Chondrocyte (in vitro differentiated cells): ENCODE results near the gene LEAP2. TPM values are rescaled to one million over a fixed set of nuclear protein-coding genes. Genes with fewer than 3 reads are reported as not detected.

Experiments used
- DNase-seq: peaks from one replicate; pipeline ENCODE4 v3.0.0; 2021; ENCODE audit warnings: mixed read lengths, low spot score
- H3K27ac Mint-ChIP-seq: one replicate; pipeline ENCODE4 v1.8.0; 2021; ENCODE audit warnings: mild to moderate bottlenecking, moderate library complexity, mixed read lengths; ENCODE audit not compliant: unreplicated experiment
- H3K27me3 Mint-ChIP-seq: 2 replicates; pipeline ENCODE4 v1.8.0; 2021; ENCODE audit warnings: low read depth, mixed read lengths
- H3K36me3 Mint-ChIP-seq: 2 replicates; pipeline ENCODE4 v1.8.0; 2021; ENCODE audit warnings: low read depth, mixed read lengths
- H3K4me1 Mint-ChIP-seq: 2 replicates; pipeline ENCODE4 v1.8.0; 2021; ENCODE audit warnings: low read depth, mild to moderate bottlenecking, mixed read lengths
- H3K4me3 Mint-ChIP-seq: one replicate; pipeline ENCODE4 v1.8.0; 2021; ENCODE audit warnings: mild to moderate bottlenecking, moderate library complexity, mixed read lengths; ENCODE audit not compliant: unreplicated experiment
- H3K9me3 Mint-ChIP-seq: 2 replicates; pipeline ENCODE4 v1.8.0; 2021; ENCODE audit warnings: low read depth, mixed read lengths
- CTCF ChIP-seq: fragments of 200-600 bp; sonication (generic); IDR thresholded peaks from 2 replicates; pipeline ENCODE4 v1.5.0; 2021; ENCODE audit warnings: antibody characterized with exemption, mild to moderate bottlenecking, moderate library complexity
- total RNA-seq: library from RNA; stranded (reverse); gene quantifications from 3 replicates; pipeline ENCODE4 v1.2.1, GENCODE V29; 2021

Gene LEAP2
- total RNA-seq, 1 donor from 2014 or later = 0.35 TPM

GRCh38 chr5:132827943-132828673 is 45.4 kb upstream of the LEAP2 start:
- H3K36me3 Mint-ChIP-seq = no peaks in the 10 kb centered on the region
- no peak for TF ChIP-seq CTCF
- H3K4me1 Mint-ChIP-seq = peaks cover 14% of the 10 kb centered on the region
- DNase-seq = no peak
- no peak overlapping the region for H3K4me3 Mint-ChIP-seq
- H3K27me3 Mint-ChIP-seq = no peaks in the 10 kb centered on the region
- H3K9me3 Mint-ChIP-seq = no peaks in the 10 kb centered on the region
- H3K27ac Mint-ChIP-seq = no peak overlapping the region

DNA sequence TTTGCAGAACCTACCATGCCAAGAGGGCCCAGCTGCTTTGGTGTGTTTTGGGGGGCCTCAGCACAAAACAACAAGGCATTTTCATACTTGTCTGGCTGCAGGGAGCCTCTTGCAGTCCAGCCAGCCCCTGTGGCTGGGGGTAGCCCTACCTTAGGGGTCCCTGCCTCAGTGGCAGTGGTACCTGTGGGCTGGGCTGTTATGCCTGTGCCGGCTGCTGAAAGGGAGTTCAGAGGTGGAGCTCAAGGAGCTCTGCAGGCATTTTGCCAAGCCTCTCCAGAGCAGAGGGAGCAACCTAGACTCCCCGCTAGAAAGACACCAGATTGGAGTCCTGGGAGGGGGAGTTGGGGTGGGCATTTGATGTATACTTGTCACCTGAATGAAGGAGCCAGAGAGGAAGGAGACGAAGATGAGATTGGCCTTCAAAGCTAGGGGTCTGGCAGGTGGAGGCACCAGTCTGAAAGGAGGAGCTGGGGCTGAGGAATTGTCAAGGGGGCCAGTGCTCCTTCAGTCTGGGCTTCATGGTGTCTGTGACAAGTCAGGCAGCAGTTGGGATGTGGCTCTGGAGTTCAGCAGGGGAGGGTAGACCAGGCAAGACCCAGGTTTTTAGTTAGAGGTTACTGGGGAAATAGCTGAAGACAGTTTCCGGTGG is 44.5 kb upstream of the LEAP2 start:
- H3K36me3 Mint-ChIP-seq = no peaks in the 10 kb centered on the region
- H3K27me3 Mint-ChIP-seq = no peaks in the 10 kb centered on the region
- H3K4me1 Mint-ChIP-seq = peaks cover 14% of the 10 kb centered on the region
- H3K9me3 Mint-ChIP-seq = no peaks in the 10 kb centered on the region
- no peak for DNase-seq
- H3K4me3 Mint-ChIP-seq = peak overlapping the region; percentile 86
- no peak for TF ChIP-seq CTCF
- H3K27ac Mint-ChIP-seq = no peak overlapping the region

GRCh38 chr5:132829742-132830435 is 43.6 kb upstream of the LEAP2 start:
- no peak for DNase-seq
- Mint-ChIP-seq H3K27ac (peak overlapping the region; percentile 71), H3K4me3 (peak overlapping the region; percentile 86), H3K9me3 (no peaks in the 10 kb centered on the region), H3K27me3 (no peaks in the 10 kb centered on the region), H3K36me3 (no peaks in the 10 kb centered on the region), H3K4me1 (peaks cover 14% of the 10 kb centered on the region)
- peak; percentile 90 for TF ChIP-seq CTCF

GRCh38 chr5:132830436-132831094 is 42.9 kb upstream of the LEAP2 start, which contains the start of gene SHROOM1:
Gene SHROOM1, minus strand, starts transcription at chr5:132830647. Its CDS starts 4,507 bp downstream, at chr5:132826140.
- DNase-seq = no peak
- H3K4me1 Mint-ChIP-seq = peaks cover 14% of the 10 kb centered on the region
- peak within 1 kb of the TSS; percentile 86 for H3K4me3 Mint-ChIP-seq
- TF ChIP-seq CTCF = no peak
- H3K36me3 Mint-ChIP-seq = no peaks in the 10 kb centered on the region
- H3K27ac Mint-ChIP-seq = peak within 1 kb of the TSS; percentile 71
- no peaks in the 10 kb centered on the region for H3K9me3 Mint-ChIP-seq
- H3K27me3 Mint-ChIP-seq = no peaks in the 10 kb centered on the region
